ENCODE results near the gene TMEM255A.

The TMEM255A gene

DNA sequence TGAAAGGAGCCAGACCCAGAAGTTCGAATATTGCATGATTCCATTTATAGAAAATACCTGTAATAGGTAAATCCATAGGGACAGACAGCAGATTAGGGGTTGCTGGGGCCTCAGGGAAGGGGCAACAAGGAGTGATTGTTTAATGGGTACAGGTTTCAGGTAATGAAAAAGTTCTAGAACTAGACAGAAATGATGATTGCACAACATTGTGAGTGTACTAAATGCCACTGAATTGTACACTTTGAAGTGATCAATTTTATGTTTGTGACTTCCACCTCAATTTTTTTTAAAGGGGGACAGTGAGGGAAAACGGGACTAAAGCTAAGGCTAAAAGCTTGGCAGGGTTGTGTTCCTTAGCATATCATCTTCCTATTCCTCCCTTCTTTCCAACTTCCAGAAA lies 37.1 kb downstream of the TMEM255A start:
- H3K27ac ChIP-seq: no peak overlapping the region
- DNase-seq (ENCODE audit: low read depth, low spot score): no peak

DNA sequence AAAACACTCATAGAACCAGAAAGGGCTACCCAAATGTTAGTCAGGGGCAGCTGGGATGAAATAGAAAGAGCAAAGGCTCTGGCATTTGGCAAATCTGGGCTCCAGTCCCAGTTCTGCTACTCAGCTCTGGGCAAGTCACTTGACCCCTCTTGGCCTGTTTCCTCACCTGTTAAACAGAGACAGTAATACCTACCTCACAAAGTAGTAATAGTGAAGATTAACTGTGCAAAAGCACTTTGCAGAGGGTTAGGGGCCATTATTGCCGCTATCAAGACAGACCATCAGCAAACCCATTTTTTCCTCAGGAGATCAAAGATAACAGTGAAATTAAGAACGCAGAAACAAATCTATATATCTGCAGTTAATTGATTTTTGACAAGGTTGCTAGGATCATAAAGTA lies 40.0 kb downstream of the TMEM255A start:
- H3K27ac ChIP-seq: no peak overlapping the region
- DNase-seq (ENCODE audit: low read depth, low spot score): no peak

DNA sequence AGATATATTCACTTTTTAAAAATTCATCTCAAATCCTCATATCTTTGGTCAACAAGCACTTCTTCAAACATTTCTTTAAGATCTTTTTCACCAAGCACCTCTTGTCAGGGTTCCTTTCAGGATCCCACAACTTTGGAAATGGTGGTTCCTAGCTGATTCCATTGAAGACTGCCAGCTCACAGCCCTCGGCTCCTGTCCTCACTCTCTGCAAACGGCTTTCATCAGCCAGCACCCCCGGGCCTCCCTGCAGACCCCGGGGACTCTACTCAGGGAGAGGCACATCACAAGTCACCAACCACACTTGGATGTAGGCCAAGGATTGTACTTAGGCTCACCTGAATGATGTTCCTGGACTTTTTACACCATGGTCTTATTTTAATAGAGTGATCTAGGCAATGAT lies 40.7 kb downstream of the TMEM255A start:
- no peak overlapping the region for H3K27ac ChIP-seq

DNA sequence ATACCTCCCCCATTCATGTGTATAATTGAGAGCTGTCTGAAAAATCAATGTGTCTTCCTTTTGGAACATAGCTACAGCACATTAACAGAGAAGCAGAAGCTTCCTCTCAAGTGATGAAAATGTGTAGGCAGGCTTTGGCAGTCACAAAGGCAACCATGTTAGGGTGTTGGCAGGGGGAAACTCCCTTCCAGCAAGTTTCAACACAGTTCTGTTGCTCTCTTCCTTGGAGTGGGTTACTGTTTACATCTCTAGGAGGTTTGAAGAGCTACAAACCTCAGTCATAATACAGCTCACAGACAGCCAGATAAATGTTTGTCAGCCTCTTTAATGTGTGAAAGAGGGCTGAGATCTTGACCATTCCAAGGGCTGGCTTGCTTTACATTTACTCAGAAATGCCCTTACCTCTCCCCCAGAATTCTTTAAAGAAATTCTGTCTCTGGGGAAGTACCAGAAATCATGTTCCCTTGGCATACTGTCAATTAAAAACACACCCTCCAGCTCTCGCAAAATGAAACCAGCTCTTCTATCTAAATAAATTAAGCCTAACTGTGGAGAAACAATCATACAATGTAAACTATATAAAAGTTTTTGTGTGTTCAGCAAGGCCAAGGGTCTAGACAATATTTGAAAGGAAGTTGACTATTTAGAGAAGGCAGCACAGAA lies 41.8 kb downstream of the TMEM255A start:
- DNase-seq (ENCODE audit: low read depth, low spot score): peak; percentile 14

More for the DNA sequence above, 40.7 kb downstream of the TMEM255A start:
- no peak for DNase-seq (ENCODE audit: low read depth, low spot score)

DNA sequence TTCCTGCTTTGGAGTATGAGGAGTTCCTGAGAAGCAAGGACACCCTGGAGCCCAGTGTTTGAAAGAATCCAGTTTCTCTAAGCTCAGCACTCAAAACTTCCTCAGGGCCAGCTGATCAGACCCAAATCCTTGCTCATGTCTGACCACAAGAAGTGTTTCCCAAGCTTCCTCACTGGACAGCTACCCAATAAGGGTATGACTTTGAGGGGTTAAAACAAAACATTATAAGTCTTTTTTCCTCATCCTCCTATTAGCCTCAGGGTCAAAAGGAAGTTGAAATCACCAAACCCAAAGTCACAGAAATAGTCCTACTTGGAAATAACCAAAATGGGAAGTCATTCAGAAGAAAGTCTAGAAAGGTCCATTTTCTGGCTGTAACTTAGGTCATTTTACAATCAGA lies 46.9 kb downstream of the TMEM255A start:
- no peak overlapping the region for H3K27ac ChIP-seq
- DNase-seq (ENCODE audit: low read depth, low spot score): no peak

More for the DNA sequence above, 41.8 kb downstream of the TMEM255A start:
- peak overlapping the region; percentile 5 for H3K27ac ChIP-seq

DNA sequence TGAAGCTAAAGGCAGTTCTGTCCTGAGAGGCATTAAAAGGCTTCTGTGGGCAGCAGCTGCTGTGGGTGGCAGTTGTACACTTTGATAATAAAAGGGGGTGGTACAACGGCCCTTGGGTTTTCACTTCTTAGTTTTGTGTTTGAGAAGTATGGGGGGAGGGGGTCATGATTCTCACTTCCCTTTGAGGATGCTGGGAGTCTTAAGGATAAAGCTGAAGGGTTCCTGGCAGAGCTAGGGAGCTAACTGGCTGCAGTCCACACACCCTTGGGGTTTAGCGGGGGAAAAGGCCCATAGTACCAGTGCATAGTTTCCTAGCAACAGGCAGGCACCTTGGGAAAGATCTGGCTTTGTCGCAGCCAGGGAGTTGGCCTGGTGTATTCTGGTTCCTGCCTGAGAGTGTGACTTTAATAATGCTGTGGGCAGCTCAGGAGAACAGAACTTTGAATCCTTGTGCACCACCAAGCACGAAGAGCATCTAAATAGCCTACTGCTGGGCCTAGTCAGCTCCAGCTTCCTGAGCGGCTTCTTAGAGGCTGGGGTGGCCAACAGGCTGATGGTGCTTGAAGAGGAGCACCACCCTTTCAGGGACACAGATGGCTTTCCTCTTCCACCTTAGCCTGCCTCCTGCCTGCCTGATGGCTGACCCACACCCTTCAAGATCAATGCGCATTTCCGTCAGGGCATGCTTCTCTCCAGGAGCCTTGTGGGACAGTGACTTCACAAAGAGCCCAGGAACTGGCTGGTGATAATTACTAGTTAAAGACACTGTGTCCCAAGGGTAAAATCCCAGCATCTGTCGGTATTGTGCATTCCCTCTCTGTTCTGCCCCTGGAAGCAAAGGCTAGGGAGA lies 48.2 kb downstream of the TMEM255A start:
- H3K27ac ChIP-seq: no peak overlapping the region
- DNase-seq (ENCODE audit: low read depth, low spot score): no peak

DNA sequence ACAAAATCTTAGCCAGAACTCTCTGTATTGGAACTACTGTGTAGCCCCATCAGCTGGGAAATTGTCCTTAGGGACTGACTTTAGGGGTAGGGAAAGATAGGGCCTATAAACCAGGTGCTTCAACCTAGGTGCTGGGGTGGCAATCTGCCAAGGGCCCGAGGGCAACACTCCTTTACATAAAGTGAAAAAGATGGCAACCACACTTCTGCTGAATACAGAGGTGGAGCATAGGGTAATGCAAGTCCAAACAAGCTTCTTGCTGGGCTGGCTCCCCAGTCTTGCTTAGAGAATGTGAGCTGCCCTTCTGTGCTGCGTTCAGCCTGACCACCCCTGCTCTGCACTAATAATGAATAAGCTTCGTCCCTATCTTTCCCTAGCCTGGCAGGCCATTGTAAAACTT lies 50.9 kb downstream of the TMEM255A start:
- peak; percentile 75 for DNase-seq (ENCODE audit: low read depth, low spot score)
- peak overlapping the region; percentile 51 for H3K27ac ChIP-seq

DNA sequence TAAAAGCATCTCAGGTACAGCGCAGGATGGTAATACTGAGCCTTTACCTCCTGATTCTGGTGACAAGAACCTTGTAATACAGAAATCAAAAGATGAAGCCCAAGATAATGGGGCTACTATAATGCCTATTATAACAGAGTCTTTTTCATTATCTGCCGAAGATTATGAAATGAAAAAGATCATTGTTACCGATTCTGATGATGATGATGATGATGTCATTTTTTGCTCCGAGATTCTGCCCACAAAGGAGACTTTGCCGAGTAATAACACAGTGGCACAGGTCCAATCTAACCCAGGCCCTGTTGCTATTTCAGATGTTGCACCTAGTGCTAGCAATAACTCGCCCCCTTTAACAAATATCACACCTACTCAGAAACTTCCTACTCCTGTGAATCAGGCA lies 57.5 kb downstream of the TMEM255A start:
- DNase-seq (ENCODE audit: low read depth, low spot score): no peak
- no peak overlapping the region for H3K27ac ChIP-seq

DNA sequence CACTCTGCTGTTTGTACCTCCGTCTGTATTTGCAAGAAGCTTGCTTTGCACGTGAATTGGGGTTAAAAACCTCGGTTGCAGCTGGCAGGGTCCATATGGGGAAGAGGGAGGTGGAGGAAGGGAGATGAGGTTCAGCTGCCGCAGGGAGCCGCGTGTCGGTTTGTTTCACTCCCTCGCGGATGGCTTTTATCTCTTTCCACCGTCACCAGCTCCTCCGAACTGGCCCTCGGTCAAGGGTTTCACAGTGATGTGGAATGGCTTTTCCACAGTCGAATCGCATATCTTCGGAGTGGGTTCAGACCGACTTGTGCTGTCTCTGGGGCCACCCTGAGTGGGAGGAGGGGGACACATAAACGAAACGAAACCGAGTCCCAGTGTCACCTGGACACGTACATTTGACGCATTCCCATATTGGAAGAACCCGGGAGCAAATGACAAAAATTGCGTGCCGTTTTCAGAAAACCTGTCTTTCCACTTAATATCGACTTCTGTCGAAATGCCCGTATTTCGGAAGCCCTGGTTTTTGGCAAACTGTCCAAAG lies 59.7 kb downstream of the TMEM255A start:
- no peak for DNase-seq (ENCODE audit: low read depth, low spot score)
- H3K27ac ChIP-seq: peak overlapping the region; percentile 66

DNA sequence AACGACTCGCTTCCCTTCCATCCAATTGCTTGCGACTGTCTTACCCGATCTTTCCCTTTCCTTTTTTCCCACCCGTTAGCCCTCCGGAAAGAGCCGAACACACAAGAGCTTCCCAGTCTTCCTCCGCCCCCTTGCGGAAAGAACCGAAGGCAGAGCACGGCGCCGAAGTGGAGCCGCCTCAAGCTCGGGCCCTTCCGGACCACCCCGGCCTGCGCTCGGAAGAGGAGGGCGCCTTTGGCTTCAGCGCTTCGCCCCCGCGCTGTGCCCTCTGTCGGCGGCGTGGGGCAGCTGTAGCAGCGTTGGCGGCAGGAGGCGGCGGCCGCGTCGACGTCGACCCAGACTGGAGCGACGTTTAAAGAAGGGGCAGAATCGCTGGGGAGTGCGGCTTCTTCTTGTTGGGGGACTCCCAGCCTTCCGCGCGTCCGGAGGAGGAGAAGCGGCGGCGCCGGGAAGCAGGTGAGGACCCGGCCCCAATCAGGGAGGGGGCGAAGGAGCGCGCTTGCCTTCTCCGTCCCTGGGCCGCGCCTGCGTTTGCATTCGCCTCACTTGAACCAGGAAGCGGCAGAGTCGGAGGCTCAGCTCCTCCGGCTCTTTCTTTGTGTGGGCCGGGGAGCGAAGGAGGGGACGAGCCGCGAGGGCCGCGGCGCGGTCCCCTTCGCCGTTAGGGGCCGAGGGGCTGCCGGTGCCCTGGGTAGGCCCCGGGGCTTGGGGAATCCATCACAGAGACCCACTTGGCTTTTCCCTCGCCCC lies 60.6 kb downstream of the TMEM255A start, which contains the start of gene ZBTB33:
Gene ZBTB33 (plus strand): TSS at position 291 of the 750 bp plus-strand sequence. CDS start 2,604 bp downstream, outside the sequence.
- peak within 1 kb of the TSS; percentile 66 for H3K27ac ChIP-seq
- peak; percentile 50 for DNase-seq (ENCODE audit: low read depth, low spot score)

DNA sequence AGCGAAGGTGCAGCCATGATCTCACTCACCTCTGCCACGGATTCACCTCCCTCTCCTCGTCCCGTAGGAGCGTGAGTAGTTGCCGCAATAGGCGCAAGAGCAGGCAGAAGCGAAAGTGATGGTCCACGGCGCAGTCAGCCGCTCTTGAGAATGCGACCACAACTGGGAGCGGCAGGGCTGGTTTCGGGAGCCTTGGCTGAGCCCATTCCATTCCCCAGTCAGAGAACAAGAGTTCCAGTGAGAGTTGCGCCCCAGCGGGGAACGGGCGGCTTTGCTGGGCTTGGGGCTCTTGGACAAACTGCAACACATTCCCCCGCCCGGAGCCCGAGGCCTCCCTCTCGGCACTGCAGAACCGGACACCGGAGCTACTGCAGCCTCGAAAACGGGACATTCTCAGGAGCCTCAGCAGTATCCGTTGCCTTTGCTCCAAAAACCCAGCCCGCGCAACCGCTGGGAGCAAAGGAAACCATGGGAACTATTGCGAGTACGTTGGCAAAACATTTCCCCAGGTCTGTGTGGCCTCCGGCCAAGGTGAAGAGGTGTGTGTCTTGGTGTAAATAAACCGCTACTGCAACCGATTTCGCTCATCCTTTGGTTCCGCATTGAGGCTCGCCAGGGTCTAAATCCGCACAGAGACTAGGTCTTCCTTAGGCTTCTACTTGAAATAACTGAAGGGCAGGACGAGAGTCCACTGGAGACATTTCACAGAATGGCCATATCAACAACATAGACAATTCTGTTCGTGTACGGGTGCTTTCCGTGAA lies 66.3 kb downstream of the TMEM255A start:
- H3K27ac ChIP-seq: peak overlapping the region; percentile 58
- peak; percentile 37 for DNase-seq (ENCODE audit: low read depth, low spot score)

DNA sequence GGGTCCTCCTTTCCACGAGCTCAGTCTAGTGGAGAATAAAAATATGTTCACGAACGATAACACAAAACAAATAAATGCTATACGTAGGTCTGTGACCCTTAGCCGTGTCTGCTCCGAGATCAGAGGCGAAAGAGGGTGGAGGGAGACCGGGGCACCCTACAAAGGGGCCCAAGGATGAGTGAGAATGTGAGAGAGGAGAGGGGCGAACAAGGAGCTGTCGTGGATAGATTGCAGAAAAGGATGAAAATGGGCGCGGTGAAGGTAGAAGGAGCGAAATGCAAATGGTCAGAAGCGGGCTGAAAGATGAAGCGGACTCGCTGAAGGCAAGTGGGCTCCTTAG lies 66.9 kb downstream of the TMEM255A start:
- no peak for DNase-seq (ENCODE audit: low read depth, low spot score)
- H3K27ac ChIP-seq: peak overlapping the region; percentile 58

DNA sequence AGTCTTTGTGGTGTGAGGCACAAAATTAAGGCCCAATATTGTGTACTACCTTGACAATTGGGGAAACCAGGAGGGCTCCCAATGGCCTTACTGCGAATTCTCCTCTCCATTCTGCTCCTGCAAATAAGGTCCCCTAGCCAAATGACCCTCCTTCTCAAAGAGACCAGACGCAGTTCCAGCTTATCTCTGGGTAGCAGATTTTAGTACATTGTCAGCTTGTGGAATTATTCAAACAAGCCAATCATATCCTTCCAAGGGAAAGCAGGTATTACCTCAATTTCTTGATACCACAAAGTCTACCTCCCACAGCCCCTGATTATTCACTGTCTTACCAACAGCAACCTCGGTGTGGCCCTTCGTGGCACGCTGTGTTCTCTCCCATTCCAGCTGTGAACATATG lies 68.4 kb downstream of the TMEM255A start:
- no peak for DNase-seq (ENCODE audit: low read depth, low spot score)
- H3K27ac ChIP-seq: no peak overlapping the region

DNA sequence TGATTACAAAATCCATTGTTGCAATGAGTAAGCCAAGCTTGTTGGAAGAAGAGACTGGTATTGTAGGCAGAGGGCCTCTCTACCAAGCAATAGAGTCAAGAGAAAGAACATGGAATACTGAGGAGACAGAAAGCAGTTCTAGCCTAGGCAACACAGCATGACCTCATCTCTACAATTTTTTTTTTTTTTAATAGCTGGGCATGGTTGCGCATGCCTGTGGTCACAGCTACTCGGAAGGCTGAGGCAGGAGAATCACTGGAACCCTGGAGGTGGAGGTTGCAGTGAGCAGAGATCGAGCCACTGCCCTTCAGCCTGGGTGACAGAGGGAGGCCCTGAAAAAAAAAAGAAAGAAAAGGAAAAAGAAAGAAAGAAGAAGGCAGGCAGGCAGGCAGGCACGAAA lies 72.3 kb downstream of the TMEM255A start:
- no peak overlapping the region for H3K27ac ChIP-seq
- DNase-seq (ENCODE audit: low read depth, low spot score): no peak

DNA sequence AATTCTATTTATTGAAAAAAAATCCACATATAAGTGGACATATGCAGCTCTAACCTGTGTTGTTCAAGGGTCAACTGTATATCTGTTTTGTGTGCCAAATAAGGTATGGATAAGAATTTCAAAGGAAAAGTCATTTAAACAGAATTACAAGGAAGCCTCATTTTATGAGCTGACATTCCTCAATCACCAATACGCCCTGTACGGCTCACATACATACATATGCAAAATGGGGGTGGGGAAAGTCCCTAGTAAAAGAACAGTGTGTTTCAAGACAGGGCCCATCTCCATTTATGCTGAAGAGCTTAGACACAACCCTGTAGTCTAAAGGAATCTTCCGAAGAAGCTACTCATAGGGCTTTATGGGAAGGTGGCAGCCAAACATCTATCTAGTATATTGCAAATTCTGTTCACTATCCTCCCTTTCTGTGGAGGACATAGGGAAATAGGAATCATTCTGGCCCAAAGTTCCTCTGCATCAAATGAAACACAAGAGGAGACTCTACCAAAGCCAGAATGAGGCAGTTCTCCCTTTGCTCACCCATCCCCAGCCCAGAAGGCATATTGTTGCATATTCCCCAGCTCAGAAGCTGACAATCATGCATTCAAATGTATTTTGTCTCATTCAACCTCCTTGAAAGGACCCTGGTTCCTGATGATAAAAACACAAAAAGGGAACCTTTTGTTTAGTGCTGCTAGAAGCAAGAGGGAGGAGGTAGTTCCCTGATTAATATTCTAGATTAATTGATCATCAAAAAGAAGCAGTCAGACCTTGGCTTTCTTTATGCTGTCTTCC lies 74.4 kb downstream of the TMEM255A start:
- no peak for DNase-seq (ENCODE audit: low read depth, low spot score)
- H3K27ac ChIP-seq: no peak overlapping the region

DNA sequence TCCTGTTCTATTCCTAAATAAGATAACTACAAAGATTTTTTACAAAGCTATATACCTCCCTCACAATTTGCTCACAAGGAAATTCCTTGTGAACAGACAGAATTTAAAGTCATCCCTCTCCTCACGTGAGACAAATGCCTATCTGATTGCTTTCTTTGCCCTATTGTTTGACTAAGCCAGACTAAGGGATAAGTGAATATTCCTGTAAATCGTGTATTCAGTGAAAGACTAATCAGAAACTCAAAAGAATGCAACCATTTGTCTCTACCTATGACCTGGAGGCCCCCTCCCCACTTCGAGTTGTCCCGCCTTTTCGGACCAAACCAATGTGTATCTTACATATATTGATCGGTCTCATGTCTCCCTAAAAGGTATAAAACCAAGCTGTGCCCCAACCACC lies 76.0 kb downstream of the TMEM255A start:
- DNase-seq (ENCODE audit: low read depth, low spot score): no peak
- H3K27ac ChIP-seq: no peak overlapping the region

DNA sequence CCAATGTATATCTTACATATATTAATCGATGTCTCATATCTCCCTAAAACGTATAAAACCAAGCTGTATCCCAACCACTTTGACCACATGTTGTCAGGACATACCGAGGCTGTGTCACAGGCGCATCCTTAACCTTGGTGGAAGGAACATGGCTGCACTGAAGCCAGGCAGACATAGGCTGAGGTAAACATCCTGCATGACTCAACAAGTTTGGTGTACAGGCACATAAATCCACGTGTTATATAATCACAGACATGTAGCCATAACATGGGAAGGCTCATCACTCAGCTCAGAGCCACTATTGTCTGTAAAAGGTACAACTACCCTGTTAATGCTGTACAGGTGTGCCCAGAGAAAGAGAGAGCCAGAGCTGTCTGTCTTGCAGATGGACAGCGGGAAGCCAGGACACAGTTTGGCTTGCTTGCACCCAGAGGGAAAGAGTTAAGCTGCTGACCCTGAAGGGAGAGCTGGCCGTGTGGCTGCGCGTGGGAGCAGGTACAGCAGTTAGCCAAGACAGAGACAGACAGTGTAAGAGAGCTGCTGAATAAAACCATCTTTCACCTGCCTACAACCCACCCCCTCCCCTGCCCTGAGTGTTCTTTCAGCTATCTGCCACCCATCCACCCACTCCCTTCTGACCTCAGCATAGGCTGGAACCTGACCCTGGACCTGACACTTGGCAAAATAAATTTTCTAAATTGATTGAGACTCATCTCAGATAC lies 82.9 kb downstream of the TMEM255A start:
- no peak for DNase-seq (ENCODE audit: low read depth, low spot score)
- H3K27ac ChIP-seq: no peak overlapping the region

DNA sequence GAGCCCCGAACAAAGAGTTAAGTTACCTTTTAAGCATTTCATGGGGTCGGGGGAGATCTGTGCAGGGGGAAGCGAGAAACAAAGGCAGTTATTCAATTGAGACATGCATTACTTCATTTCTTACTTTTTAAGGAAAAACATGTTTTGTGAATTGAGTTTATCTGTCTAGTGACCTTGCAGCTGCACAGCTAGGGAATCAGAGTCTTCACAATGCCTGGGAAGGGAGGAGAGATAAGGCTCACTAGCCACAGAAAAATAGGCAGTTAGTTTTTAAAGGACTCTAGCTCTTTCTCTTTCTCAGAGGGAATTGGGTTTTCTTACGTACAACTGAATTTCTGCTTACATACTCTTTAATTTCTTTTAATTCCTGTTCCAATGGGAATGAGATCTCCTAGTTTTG lies 86.9 kb downstream of the TMEM255A start:
- H3K27ac ChIP-seq: no peak overlapping the region
- no peak for DNase-seq (ENCODE audit: low read depth, low spot score)

DNA sequence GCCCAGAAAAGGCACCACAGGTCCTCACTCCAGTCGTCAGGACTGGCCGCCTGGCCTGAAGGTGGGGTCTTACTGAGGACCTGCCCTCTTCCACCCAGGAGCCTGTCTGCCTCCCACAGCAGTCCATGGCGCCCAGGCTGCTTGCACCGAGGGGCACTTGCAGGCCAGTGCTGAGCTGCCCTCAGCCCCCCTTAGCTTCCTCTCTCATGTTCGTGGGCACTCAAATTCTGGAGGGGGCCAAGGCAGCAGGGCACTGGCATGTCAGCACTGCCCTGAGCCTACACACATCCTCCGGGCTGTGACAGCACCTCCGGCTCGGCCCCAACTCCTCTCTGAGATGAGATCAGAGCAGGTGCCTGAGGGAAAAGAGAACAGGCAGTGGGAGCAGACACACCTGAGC lies 87.9 kb downstream of the TMEM255A start:
- H3K27ac ChIP-seq: no peak overlapping the region
- no peak for DNase-seq (ENCODE audit: low read depth, low spot score)

Data from epithelial cell of prostate (primary cell).